HG03520 (cell line): Measurements from ENCODE around the gene ALS2CL.
"Not testable (repeated sequence)": the region's sequence is repeated elsewhere in the genome, so short reads cannot be mapped to it uniquely, and the experiment has no call there.

Source experiments
- ATAC-seq: cut with Tn5 transposase; IDR thresholded peaks from one replicate; pipeline ENCODE4 v1.9.1; 2021; ENCODE audit warnings: mild to moderate bottlenecking, moderate library complexity; ENCODE audit not compliant: unreplicated experiment

ALS2CL gene

GRCh38 chr3:46705022-46705530 lies 11.6 kb upstream of the ALS2CL start:
- ATAC-seq = no peak

GRCh38 chr3:46704346-46704745 lies 10.9 kb upstream of the ALS2CL start:
- not testable (repeated sequence) for ATAC-seq

- no peak for ATAC-seq
Measured at GRCh38 chr3:46703013-46703520, 9.6 kb upstream of the ALS2CL start.

GRCh38 chr3:46702246-46703012 lies 8.9 kb upstream of the ALS2CL start:
- ATAC-seq = no peak

- no peak for ATAC-seq
Measured at GRCh38 chr3:46701181-46701939, 7.9 kb upstream of the ALS2CL start, which contains the start of gene TMIE. Gene TMIE, plus strand, starts transcription at chr3:46701392. Its CDS starts 96 bp downstream, at chr3:46701488.

GRCh38 chr3:46700772-46701171 lies 7.3 kb upstream of the ALS2CL start:
- ATAC-seq = no peak

GRCh38 chr3:46699676-46700523 lies 6.4 kb upstream of the ALS2CL start:
- no peak for ATAC-seq

- no peak for ATAC-seq
Measured at GRCh38 chr3:46695962-46696894, 2.7 kb upstream of the ALS2CL start.

- no peak for ATAC-seq
Measured at GRCh38 chr3:46695177-46695961, 1.9 kb upstream of the ALS2CL start.

- ATAC-seq = no peak
Measured at GRCh38 chr3:46694520-46694919, 1.0 kb upstream of the ALS2CL start.

- ATAC-seq = no peak
Measured at GRCh38 chr3:46693892-46694226, 380 bp upstream of the ALS2CL start.

GRCh38 chr3:46692566-46692990 lies 901 bp downstream of the ALS2CL start:
- no peak for ATAC-seq

- no peak for ATAC-seq
Measured at GRCh38 chr3:46690798-46691197, 2.7 kb downstream of the ALS2CL start.

GRCh38 chr3:46685446-46685845 lies 8.0 kb downstream of the ALS2CL start:
- ATAC-seq = no peak

GRCh38 chr3:46684891-46685290 lies 8.6 kb downstream of the ALS2CL start:
- no peak for ATAC-seq

GRCh38 chr3:46682974-46683373 lies 10.5 kb downstream of the ALS2CL start:
- ATAC-seq = no peak

GRCh38 chr3:46681856-46682540 lies 11.5 kb downstream of the ALS2CL start:
- no peak for ATAC-seq

- ATAC-seq = no peak
Measured at GRCh38 chr3:46681387-46681786, 12.1 kb downstream of the ALS2CL start.
